Gastrocnemius medialis (tissue), 4 donors: ENCODE results near the gene TINCR. TPM values are rescaled to one million over a fixed set of nuclear protein-coding genes. Genes with fewer than 3 reads are reported as not detected.

Experiments
- ATAC-seq, 2 donors: fragments of 150-250 bp; one replicate each; pipeline ENCODE4 v1.9.1; 2016
- DNase-seq, 2 donors: peaks; one replicate each; pipeline ENCODE4 v3.0.0-alpha.2; 2019
- H3K27ac ChIP-seq, 4 donors: fragments of 200-600 bp; sonication (generic); 1 replicate in 1 of 4; 2 replicates in 3 of 4; pipeline ENCODE4 v1.5.1; 2016 to 2018; ENCODE audit warnings: mild to moderate bottlenecking in 2 of 4, moderate library complexity in 1 of 4
- H3K27me3 ChIP-seq, 3 donors: fragments of 200-600 bp; sonication (generic) in 2 of 3; 1 replicate in 1 of 3; 2 replicates in 2 of 3; pipeline versions ENCODE4 v1.5.1 to v1.6.0; 2016 to 2019; ENCODE audit warnings: mild to moderate bottlenecking in 1 of 3, moderate library complexity in 1 of 3
- H3K36me3 ChIP-seq, 2 donors: fragments of 200-600 bp; sonication (generic) in 1 of 2; one replicate each; pipeline ENCODE4 v1.5.1; 2017 to 2018
- H3K4me1 ChIP-seq, 2 donors: fragments of 200-600 bp; sonication (generic) in 1 of 2; one replicate each; pipeline ENCODE4 v1.5.1; 2016 to 2017; ENCODE audit warnings: mild to moderate bottlenecking in 2 of 2
- H3K4me3 ChIP-seq, 4 donors: fragments of 200-600 bp; sonication (generic) in 3 of 4; 1 replicate in 1 of 4; 2 replicates in 3 of 4; pipeline ENCODE4 v1.5.1; 2016 to 2019; ENCODE audit warnings: mild to moderate bottlenecking in 2 of 4
- H3K9me3 ChIP-seq, 3 donors: fragments of 200-600 bp; sonication (generic) in 2 of 3; 1 replicate in 1 of 3; 2 replicates in 2 of 3; pipeline ENCODE4 v1.5.1; 2016 to 2019
- POLR2A ChIP-seq, 2 donors: fragments of 450-650 bp; IDR thresholded peaks; one replicate each; pipeline ENCODE4 v1.6.1; 2017; ENCODE audit warnings: antibody characterized with exemption in 2 of 2, mild to moderate bottlenecking in 2 of 2, moderate library complexity in 2 of 2
- in situ Hi-C, 4 donors: fragments of 200-750 bp; cut with MboI; loops; one replicate each; pipeline versions ENCODE4 v1.15.0 to v1.8.0; 2017; ENCODE audit warnings: low sequenced_read_pairs in 4 of 4
- intact Hi-C: fragments of 100-400 bp; cut with DNase I; formaldehyde crosslinking; loops from one replicate; pipeline ENCODE4 v1.15.1; 2023; ENCODE audit warnings: low total_unique reads
- total RNA-seq, 4 donors: library from RNA; depleted of rRNA; stranded (reverse); fragments of >200 nt; gene quantifications; one replicate each; pipeline versions ENCODE4 v1.1.0 to v1.2.3, GENCODE V29; 2016
- TF ChIP-seq, protein P1 (sequence below), 5 experiments: fragments of 450-650 bp in 3 of 5; fragments of 200-600 bp in 2 of 5; sonication (generic) in 2 of 5; IDR thresholded peaks in 4 of 5; conservative IDR thresholded peaks in 1 of 5; 1 replicate in 4 of 5; 2 replicates in 1 of 5; pipeline ENCODE4 v1.5.1; 2016 to 2019; ENCODE audit warnings: antibody characterized with exemption in 5 of 5, mild to moderate bottlenecking in 3 of 5, moderate library complexity in 3 of 5

The TINCR gene
- total RNA-seq, 4 donors from 2014 or later, result 0.10 TPM; not detected in 3

DNA sequence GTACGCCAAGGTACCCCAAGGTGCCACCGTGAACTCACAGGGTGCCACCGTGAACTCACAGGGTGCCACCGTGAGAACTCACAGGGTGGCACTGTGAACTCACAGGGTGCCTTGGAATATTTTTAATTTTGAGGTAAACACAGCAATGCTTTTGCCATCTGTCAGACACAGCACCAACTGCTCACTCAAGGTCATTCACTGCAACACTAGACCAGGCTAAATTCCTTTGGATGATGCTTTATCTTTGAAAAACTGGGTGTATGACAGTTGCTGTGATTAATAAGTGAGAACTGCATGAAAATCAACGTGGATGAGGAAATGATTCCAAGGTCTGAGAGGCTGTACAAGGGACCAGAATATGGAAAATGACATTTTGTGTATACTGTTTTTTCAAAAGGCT lies 35.9 kb upstream of the TINCR start:
- in situ Hi-C loops, result no loop called here

DNA sequence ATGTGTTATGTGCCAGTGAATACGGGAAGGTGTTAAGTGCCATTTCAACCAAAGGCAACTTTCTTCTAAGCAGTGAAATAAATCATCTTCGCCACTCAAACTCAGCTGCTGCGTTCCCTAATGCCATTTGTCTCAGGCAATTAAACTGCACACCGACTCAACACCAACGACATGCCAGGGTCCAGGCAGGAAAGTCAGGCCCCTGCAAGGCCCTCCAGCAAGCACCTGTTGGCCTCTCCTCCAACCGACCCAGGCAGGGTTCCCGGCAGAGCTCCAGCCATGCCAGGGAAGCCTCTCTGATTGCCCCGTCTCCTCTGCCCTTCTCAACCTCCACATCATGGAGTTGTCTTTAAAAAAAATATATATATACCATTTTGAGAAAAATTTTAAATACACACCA lies 33.0 kb upstream of the TINCR start:
- TF ChIP-seq POLR2A (IDR thresholded peaks at IDR 0.05), result no peak
- TF ChIP-seq, protein P1, sequence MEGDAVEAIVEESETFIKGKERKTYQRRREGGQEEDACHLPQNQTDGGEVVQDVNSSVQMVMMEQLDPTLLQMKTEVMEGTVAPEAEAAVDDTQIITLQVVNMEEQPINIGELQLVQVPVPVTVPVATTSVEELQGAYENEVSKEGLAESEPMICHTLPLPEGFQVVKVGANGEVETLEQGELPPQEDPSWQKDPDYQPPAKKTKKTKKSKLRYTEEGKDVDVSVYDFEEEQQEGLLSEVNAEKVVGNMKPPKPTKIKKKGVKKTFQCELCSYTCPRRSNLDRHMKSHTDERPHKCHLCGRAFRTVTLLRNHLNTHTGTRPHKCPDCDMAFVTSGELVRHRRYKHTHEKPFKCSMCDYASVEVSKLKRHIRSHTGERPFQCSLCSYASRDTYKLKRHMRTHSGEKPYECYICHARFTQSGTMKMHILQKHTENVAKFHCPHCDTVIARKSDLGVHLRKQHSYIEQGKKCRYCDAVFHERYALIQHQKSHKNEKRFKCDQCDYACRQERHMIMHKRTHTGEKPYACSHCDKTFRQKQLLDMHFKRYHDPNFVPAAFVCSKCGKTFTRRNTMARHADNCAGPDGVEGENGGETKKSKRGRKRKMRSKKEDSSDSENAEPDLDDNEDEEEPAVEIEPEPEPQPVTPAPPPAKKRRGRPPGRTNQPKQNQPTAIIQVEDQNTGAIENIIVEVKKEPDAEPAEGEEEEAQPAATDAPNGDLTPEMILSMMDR (IDR thresholded peaks at IDR 0.05 in 4 of 5, conservative IDR thresholded peaks at IDR 0.05 in 1 of 5), result no peak
- no peak for ATAC-seq
- no peak overlapping the region for H3K27ac ChIP-seq
- peaks cover 3 to 99% of the 10 kb centered on the region in 2 donors for H3K36me3 ChIP-seq
- in situ Hi-C loops (no loop called here), intact Hi-C loops (no loop called here)
- no peaks in the 10 kb centered on the region for H3K4me1 ChIP-seq
- no peaks in the 10 kb centered on the region for H3K9me3 ChIP-seq
- H3K4me3 ChIP-seq, result no peak overlapping the region
- H3K27me3 ChIP-seq, result no peaks in the 10 kb centered on the region
- no peak for DNase-seq

More for the DNA sequence above, 35.9 kb upstream of the TINCR start:
- intact Hi-C loops, result no loop called here
- TF ChIP-seq, protein P1 (IDR thresholded peaks at IDR 0.05 in 4 of 5, conservative IDR thresholded peaks at IDR 0.05 in 1 of 5), result no peak
- TF ChIP-seq POLR2A (IDR thresholded peaks at IDR 0.05), result no peak
- H3K4me1 ChIP-seq, result no peaks in the 10 kb centered on the region
- ATAC-seq (no peak), DNase-seq (no peak)
- peaks cover 0 to 99% of the 10 kb centered on the region in 2 donors for H3K36me3 ChIP-seq
- no peaks in the 10 kb centered on the region for H3K27me3 ChIP-seq
- no peak overlapping the region for H3K27ac ChIP-seq
- H3K4me3 ChIP-seq, result no peak overlapping the region
- H3K9me3 ChIP-seq, result no peaks in the 10 kb centered on the region

DNA sequence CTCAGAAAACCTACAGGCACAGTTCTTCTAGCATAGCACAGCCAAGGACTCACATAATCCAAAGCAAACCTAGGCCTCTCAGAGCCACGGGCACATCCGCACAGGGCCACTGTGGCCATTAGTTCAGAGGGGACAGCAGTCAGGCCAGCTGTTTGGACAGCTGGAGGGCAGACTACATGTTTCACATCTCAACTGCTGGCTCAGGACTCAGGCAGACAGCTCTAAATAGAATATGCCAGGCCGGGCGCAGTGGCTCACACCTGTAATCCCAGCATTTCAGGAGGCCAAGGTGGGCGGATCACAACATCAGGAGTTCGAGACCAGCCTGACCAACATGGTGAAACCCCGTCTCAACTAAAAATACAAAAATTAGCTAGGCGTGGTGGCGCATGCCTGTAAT lies 28.0 kb upstream of the TINCR start:
- in situ Hi-C loops, result loop anchor here in 1 of 4 donors (25.0 kb wide), 1 partner anchor 533 kb away; no protein-coding TSS in a partner anchor
- Histone ChIP-seq H3K27ac (no peak overlapping the region), H3K4me1 (no peaks in the 10 kb centered on the region), H3K27me3 (no peaks in the 10 kb centered on the region), H3K9me3 (no peaks in the 10 kb centered on the region), H3K36me3 (peaks cover 6 to 100% of the 10 kb centered on the region in 2 donors), H3K4me3 (no peak overlapping the region)
- intact Hi-C loops, result no loop called here
- DNase-seq (no peak), ATAC-seq (no peak)
- TF ChIP-seq, protein P1 (IDR thresholded peaks at IDR 0.05 in 4 of 5, conservative IDR thresholded peaks at IDR 0.05 in 1 of 5), result no peak
- no peak for TF ChIP-seq POLR2A (IDR thresholded peaks at IDR 0.05)

DNA sequence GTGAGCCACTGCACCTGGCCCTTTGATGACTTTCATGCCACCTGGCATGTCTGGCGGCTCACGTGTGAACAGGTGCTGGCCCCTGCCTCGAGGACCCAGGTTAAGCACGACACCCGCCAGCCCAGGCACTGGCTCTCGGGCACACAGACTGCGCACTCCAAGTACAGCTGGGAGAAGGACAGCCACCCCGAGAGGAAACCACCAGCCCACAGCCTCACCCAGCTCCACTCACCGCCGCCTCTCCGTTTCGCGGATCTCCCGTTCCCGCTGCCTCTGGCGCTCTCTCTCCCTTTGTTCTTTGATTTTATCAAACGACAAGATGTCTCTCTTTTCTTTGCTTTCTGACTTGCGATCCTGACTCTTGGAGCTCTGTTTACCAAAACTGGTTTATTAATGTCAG lies 27.4 kb upstream of the TINCR start:
- TF ChIP-seq POLR2A (IDR thresholded peaks at IDR 0.05), result no peak
- TF ChIP-seq, protein P1 (IDR thresholded peaks at IDR 0.05 in 4 of 5, conservative IDR thresholded peaks at IDR 0.05 in 1 of 5), result no peak
- Histone ChIP-seq H3K4me1 (no peaks in the 10 kb centered on the region), H3K36me3 (peaks cover 6 to 100% of the 10 kb centered on the region in 2 donors), H3K9me3 (no peaks in the 10 kb centered on the region), H3K4me3 (no peak overlapping the region), H3K27me3 (no peaks in the 10 kb centered on the region), H3K27ac (no peak overlapping the region)
- in situ Hi-C loops (loop anchor here in 1 of 4 donors (25.0 kb wide), 1 partner anchor 533 kb away; no protein-coding TSS in a partner anchor), intact Hi-C loops (no loop called here)
- ATAC-seq, result no peak
- DNase-seq, result no peak

DNA sequence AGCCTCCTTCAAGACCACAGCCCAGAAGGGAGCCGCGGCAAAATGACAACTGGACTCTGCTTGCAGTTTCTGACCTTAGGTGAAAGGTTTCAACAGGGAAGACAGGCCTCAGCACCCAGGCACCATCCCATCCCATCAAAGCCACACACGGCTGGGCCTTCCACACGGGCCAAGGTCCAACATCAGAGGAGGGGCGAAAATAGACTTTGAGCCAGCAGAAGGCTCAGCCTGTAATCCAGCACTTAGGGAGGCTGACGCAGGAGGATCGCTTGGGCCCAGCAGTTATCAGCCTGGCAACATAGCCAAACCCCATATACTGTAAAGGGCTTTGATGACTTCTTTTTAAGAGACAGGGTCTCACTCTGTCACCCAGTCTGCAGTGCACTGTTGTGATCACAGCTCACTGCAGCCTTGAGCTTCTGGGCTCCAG lies 26.8 kb upstream of the TINCR start:
- no peak for TF ChIP-seq POLR2A (IDR thresholded peaks at IDR 0.05)
- TF ChIP-seq, protein P1 (IDR thresholded peaks at IDR 0.05 in 4 of 5, conservative IDR thresholded peaks at IDR 0.05 in 1 of 5), result no peak
- Histone ChIP-seq H3K4me1 (no peaks in the 10 kb centered on the region), H3K4me3 (no peak overlapping the region), H3K9me3 (no peaks in the 10 kb centered on the region), H3K36me3 (peaks cover 6 to 100% of the 10 kb centered on the region in 2 donors), H3K27me3 (no peaks in the 10 kb centered on the region), H3K27ac (no peak overlapping the region)
- intact Hi-C loops, result no loop called here
- no peak for DNase-seq
- in situ Hi-C loops, result loop anchor here in 1 of 4 donors (25.0 kb wide), 1 partner anchor 532 kb away; no protein-coding TSS in a partner anchor
- ATAC-seq, result no peak
